ENCODE measurements around the gene GON4L.
"Not testable (repeated sequence)": the region's sequence is repeated elsewhere in the genome, so short reads cannot be mapped to it uniquely, and the experiment has no call there.

GON4L gene, protein sequence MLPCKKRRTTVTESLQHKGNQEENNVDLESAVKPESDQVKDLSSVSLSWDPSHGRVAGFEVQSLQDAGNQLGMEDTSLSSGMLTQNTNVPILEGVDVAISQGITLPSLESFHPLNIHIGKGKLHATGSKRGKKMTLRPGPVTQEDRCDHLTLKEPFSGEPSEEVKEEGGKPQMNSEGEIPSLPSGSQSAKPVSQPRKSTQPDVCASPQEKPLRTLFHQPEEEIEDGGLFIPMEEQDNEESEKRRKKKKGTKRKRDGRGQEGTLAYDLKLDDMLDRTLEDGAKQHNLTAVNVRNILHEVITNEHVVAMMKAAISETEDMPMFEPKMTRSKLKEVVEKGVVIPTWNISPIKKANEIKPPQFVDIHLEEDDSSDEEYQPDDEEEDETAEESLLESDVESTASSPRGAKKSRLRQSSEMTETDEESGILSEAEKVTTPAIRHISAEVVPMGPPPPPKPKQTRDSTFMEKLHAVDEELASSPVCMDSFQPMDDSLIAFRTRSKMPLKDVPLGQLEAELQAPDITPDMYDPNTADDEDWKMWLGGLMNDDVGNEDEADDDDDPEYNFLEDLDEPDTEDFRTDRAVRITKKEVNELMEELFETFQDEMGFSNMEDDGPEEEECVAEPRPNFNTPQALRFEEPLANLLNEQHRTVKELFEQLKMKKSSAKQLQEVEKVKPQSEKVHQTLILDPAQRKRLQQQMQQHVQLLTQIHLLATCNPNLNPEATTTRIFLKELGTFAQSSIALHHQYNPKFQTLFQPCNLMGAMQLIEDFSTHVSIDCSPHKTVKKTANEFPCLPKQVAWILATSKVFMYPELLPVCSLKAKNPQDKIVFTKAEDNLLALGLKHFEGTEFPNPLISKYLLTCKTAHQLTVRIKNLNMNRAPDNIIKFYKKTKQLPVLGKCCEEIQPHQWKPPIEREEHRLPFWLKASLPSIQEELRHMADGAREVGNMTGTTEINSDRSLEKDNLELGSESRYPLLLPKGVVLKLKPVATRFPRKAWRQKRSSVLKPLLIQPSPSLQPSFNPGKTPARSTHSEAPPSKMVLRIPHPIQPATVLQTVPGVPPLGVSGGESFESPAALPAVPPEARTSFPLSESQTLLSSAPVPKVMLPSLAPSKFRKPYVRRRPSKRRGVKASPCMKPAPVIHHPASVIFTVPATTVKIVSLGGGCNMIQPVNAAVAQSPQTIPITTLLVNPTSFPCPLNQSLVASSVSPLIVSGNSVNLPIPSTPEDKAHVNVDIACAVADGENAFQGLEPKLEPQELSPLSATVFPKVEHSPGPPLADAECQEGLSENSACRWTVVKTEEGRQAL (N-terminal part only)

DNA sequence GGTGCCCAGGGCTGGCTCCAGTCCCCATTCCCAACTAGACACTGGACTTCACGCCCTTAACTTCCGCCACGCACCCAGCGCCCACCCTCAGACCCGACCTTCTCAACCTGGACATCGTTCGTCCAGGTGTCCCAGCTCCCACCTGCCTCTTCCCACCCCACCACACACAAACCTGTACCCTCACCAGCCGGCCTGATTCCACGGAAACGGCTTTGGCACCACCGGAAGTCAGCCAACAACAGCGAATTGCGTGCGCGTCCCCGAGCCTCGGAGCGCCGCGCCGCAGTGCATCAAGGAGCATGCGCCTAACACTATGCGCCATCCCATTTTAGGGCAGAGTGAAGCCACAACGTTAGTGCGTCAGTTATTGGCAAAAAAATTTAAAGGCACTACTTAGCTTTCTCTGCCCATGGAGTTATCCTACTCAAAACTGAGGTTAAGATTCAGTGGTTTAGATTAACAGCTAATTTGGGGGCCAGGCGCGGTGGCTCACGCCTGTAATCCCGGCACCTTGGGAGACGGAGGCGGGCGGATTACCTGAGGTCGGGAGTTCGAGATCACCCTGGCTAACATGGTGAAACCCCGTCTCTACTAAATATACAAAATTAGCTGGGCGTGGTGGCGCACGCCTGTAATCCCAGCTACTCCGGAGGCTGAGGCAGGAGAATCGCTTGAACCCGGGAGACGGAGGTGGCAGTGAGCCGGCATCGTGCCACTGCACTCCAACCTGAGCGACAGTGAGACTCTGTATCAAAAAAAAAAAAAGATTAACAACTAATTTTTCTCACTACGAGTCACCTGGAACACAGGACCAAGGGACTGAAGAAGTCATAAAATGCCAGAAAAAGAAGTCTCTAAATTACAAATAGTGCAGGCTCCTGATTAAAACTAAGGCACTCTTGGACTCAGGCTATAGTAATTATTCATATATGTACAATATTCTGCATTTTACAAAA is at the start of gene GON4L:
GON4L (minus strand) TSS at position 240 of the 956 bp plus-strand sequence. CDS start 3,434 bp downstream, outside the sequence.
- peak; percentile 91 for DNase-seq

DNA sequence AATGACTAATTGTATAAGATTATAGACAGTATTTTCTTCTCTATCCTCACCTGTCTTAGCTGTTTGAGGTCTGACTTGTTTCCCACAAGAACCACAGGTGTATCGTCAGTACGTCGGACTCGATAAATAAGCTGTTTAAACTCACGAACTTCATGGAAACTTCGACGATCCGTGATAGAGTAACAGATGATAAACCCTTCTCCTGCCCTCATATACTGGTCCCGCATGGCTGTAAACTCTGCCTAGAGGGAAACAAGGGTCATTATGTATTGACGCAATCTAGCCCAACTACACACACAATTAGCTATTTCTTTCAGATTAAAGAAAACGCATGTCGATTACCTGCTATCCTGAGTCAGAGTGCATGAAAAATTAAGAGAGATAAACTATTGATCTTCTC is 47.2 kb upstream of the GON4L start:
- no peak for DNase-seq

DNA sequence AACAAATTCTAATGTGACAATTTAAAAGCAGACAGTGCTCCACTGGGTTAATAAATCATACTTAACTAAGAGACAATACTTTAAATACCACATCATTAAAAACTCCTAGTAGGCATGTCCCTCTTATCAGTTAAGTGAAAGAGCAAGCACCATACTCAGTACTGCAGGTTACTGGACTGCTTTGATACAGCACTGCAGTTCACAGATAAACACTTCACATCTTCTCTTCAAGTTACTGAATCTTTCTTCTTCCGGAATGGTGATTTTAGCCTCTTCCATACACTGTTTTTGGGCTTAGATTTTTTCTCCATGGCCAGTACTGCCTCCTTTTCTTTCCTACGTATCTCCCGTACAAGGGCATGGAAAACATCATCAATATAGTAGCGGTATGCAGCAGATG is 43.1 kb upstream of the GON4L start:
- no peak for DNase-seq

DNA sequence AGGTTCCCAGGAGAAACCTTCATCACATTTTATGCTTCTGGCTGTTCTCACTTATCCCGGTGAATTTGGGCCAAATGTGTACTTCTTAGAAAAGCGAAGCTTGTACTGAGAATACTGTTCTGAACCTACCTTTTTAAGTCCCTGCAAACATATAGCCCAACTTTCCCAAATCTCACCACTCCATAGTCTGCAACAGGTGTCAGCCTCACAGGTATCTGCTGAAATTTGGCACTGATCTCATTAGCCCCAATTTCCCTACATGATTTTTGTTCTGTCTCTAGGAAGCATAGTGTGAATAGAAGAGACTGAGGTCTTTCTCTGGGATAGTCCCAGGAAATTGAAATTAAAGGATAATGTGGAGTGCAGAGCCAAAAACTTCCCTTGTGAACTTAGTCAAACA is 42.7 kb upstream of the GON4L start:
- no peak for DNase-seq

DNA sequence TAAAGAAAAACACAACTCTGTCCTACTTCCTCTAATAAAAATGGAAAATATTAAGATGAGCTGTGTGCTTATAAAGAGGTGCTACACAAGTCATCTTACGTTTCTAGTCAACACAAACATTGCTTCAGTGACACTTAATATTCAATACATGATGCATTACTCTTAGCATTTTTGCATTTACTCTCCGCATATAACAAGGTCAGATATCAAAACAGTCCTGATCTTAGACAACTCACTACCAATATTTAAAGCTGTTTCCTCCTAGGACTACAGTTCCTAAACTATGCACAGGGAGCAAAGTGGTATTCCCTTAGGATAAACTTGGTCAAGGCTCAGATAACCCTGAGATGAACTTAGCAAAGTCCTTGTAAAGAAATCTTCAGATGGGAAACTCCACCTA is 41.9 kb upstream of the GON4L start:
- no peak for DNase-seq

DNA sequence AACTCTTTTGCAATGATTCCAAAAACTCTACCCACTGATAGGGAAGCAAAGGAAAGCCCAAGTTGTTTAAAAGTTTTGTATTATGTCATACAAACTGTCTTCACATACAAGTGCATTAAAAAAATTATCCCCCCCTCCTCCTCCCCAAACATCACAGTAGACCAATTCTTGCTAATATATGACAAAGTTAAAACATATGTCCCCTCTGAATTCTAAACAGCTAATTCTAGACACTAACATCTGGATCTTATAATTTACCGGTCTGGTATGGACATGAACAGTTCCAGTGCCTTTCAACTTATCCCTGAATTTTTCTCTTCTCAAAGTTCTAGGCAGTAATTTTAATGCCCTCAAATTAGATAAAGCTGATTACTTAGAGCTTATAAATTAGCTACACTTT is 40.7 kb upstream of the GON4L start:
- no peak for DNase-seq

DNA sequence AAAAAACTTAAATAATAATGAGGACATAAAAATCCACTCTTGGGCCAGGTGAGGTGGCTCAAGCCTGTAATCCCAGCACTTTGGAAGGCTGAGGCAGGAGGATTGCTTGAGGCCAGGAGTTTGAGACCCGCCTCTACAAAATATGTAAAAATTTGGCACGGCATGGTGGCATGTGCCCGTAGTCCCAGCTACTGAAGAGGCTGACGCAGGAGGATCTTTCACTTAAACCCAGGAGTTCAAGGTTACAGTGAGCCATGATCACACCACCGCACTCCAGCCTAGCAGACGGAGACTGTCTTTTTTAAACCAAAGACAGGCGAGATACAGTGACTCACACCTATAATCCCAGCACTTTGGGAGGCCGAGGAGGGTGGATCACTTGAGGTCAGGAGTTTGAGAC is 39.5 kb upstream of the GON4L start:
- not testable (repeated sequence) for DNase-seq

DNA sequence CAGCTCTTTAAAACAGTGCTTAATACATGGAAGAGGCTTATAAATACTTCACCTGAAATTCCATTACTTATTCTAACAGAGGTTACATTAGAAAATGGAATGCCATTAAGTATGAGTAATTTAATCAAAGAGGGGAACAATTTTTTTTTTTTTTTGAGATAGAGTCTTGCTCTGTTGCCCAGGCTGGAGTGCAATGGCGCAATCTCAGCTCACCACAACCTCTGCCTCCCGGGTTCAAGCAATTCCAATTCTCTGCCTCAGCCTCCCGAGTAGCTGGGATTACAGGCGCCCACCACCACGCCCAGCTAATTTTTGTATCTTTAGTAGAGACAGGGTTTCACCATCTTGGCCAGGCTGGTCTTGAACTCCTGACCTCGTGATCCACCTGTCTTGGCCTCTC is 38.6 kb upstream of the GON4L start:
- DNase-seq = not testable (repeated sequence)

DNA sequence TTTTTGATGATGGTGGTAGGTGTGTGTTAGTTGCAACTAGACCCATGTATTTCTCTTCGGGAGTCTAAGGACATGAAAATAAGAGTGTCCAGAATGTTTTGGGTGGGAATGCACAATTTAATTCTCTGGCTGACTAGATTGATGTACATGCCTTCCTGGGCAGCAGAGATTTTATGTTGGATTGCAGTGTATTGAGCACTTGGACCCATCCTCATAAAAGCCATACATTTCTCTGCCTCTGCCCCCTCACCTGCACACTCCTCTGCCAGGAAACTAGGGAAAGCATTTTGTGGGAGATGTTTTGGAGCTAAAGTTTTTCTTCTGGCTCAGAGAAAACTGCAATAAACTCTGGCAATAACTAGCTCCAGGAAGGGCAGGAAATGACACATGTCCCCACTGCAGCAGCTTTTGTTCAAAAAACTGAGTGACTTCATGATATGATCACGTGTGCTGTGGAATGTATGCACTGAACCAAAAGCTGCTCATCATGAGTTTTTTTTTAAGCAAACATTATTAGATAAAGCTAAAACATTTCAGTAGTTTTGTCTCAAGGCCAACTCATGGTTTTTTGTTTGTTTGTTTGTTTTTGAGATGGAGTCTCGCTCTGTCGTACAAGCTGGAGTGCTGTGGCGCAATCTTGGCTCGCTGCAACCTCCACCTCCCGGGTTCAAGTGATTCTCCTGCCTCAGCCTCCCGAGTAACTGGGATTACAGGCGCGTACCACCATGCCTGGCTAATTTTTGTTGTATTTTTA is 36.6 kb upstream of the GON4L start:
- DNase-seq = no peak

DNA sequence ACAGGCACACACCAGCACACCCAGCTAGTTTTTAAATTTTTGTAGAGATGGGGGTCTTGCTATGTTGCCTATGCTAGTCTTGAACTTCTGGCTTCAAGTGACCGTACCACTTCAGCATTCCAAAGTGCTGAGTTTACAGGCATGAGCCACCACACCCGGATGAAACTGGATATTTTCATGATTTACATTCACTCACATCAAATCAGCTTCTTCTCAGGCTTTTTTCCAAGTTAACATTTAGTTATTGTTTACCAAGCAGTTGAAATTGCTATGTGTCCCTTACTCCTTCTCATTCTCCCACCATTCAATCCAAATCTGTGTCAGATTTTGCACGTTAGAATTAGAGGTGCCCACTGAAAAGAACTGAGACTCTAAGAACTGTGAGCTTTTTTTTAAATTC is 35.8 kb upstream of the GON4L start:
- no peak for DNase-seq

DNA sequence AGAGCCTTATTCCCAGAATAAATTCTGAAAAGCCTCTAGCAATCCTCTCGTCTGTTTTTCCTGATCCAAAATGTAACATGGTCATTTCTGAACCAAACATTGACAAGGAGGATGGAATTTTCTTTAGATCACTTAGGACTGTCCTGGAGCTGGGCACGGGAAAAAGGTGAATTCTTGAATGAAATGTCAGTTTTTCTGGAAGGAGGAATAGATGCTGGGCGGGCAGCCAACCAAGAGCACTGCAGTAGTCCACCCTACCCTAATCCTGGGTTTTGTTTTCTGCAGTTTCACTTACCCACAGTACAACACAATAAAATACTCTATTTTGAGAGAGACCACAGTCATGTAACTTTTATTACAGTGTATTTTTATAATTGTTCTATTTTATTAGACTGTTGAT is 33.2 kb upstream of the GON4L start:
- DNase-seq = no peak

DNA sequence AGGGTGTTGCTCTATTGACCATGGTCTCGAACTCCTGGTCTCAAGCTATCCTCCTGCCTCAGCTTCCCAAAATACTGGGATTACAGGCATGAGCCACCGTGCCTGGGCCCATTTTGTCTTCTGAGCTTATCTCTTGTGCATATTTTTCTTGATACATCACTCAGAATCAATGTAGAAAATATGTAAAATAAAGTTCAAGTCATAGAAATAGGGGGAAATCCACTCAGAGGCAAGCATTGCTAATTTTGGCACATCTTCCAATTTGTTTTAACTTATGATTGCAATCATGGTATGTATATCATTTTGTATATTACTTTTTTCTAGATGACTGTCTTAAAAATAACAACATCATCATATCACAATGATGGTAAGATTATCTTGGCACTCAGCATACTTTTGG is 32.6 kb upstream of the GON4L start:
- no peak for DNase-seq

DNA sequence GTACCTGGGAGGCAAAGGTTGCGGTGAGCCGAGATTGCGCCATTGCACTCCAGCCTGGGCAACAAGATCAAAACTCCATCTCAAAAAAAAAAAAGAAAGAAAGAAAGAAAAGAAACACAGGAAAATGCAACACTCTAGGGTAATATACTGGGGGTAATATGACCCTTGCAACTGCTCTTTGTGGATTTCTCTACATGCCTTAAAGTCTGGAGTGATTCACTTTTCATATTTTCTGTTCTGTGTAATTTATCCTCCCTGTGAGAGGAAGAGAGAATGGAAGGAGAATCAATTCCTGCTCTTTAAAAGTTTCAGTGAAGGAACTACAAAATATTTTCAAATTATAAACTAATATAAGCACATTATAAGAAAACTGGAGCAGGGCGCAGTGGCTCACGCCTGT is 31.5 kb upstream of the GON4L start:
- DNase-seq = no peak

DNA sequence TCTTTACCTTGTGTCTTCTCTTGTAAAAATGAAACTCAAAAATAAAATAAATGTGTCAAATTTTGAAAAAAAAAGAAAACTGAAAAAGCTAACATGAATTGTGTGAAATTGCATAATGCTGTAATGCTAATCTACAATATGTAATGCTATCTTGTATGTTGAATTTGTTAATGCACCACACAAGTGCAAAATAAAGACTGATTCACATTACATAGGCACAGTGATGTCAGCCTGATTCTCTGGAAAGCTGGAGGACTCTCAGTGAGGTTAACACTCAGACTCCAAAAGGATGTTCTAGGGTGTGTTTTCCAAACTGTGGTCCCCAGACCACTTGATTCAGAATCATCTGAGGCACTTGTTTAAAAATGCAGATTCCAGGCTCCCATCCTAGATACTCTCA is 28.0 kb upstream of the GON4L start:
- DNase-seq = no peak

DNA sequence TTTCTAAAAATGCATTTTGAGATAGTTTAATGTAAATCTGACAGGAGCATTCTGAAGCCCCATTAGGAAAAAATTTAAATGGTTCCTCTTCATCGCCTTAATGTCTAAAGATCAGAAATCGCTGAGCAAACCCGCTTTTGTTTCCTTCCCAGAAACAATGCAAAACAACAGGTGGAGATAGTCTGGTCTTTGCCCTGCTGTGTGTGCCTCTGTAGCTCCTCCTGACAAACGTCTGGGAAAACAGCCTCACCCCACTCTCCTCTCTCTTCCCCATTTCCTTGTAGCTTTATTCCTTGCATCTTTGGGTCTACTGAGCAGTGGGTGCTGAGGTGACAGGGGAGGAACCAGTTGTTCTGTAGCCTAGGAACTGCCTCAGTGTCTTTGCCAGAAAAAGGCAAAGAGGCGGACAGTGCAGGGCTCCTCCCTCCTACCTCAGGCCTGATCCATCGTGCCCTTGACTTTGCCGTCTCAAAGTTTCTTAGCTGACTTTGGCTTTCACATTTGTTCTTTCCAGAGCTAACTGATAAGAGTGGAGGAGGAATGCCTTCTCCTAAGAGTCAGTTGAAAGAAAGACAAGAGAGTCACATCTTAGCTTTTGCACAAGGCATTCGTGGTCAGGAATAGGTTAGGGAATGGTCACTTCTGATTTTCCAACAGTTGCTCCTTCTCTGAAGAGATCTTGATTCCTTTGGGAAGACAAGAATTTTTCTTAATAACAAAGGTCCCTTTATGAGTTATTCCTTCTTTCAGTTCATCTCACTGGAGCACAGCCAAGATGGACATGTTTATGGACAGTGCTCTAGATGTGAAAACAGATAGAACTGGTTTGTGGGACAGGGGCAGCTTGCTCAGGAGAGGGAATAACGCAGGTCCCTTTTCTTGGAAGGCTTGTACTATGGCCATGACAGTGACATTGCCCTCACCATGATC is 27.3 kb upstream of the GON4L start:
- no peak for DNase-seq

DNA sequence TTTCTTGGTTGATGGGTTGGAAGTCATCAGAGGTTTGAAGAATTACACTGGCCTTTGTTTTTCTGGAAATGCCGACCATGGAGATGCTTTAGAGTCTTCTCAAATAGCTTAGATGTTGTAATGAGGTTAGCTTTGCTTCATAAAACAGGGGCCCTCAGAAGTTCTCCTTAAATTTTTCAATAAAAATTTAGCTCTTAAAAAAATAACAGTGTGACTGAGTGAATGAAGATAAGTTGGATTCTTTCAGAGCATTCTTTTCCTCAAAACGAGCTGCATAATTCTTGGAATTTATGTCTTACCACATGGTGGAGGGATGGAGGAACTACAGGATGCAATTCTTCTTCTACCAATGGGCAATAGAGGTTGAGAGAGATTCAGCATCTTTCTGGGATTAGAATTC is 25.8 kb upstream of the GON4L start:
- DNase-seq = no peak

DNA sequence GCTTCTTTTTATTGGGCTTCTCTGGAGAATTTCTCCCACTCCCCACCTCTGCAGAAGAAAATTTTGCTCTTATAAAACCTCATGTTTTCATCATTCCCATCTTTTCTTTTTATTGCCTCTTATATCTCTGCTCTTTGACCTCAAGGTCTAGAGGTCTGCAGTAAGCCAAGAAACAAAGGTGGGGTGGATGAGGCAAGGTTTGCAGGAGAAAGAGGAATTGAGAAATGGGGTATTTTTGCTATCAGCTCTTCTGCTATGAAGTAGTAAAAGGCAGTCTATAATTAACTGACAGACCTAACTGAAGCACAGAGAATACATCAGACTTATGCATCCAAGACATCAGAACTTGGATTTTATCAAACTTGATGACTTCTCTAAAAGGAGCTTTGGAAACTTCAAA is 25.2 kb upstream of the GON4L start:
- DNase-seq = no peak

DNA sequence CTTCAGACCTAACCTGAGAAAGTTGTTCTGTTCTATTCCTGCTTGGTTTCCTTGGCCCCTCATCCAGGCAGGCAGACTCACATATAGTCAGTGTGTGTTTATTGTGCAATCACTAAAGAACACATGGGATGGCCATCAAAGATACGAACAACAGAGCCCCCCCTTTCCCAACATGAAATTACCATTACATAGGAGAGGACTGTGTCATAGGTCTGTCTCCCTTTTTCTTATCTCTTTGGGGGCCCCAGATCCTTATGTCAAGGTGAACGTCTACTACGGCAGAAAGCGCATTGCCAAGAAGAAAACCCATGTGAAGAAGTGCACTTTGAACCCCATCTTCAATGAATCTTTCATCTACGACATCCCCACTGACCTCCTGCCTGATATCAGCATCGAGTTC is 23.9 kb upstream of the GON4L start:
- no peak for DNase-seq

DNA sequence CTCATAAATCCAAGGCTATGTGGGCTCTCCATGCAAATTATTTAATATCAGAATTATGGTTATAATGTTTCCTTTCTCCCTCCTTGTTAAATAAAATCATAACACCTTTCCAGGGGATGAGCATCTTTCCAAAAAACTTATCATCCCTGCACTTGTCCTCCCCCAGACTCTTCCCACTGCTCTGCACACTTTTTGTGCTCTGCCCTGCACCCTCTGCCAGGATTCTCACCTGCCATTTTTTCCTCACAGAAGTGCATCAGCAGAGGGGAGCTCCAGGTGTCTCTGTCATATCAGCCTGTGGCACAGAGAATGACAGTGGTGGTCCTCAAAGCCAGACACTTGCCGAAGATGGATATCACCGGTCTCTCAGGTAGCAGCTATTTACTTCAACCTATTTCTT is 23.2 kb upstream of the GON4L start:
- no peak for DNase-seq

DNA sequence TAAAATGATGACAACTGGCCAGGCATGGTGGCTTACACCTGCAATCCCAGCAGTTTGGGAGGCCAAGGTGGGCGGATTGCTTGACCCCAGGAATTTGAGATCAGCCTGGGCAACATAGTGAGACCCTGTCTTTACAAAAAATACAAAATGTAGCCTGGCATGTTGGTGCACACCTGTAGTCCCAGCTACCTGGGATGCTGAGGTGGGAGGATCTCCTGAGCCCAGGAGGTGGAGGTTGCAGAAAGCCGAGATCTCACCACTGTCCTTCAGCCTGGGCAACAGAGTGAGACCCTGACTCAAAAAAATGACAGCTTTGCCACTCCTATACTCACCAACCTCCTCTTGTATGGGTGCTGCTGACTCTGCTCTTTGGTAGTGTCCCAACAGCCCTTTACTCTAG is 20.9 kb upstream of the GON4L start:
- no peak for DNase-seq
